Brain microvascular endothelial cell (primary cell): ENCODE measurements around the gene MEIKIN.

Experiments
- DNase-seq: peaks from one replicate; pipeline ENCODE4 v3.0.0-alpha.2; 2020
- H3K27ac ChIP-seq: fragments of 250-450 bp; sonication (Bioruptor Pico); 2 replicates; pipeline ENCODE4 v1.5.1; 2020; ENCODE audit warnings: mild to moderate bottlenecking, moderate library complexity
- H3K27me3 ChIP-seq: fragments of 250-450 bp; sonication (Bioruptor Pico); replicated peaks from 2 replicates; pipeline ENCODE4 v1.5.1; 2020; ENCODE audit warnings: mild to moderate bottlenecking
- H3K36me3 ChIP-seq: fragments of 250-450 bp; sonication (Bioruptor Pico); replicated peaks from 2 replicates; pipeline ENCODE4 v1.5.1; 2020; ENCODE audit warnings: mild to moderate bottlenecking
- H3K4me3 ChIP-seq: 2 replicates; pipeline ENCODE4 v1.5.1; 2011; ENCODE audit warnings: low read depth, mild to moderate bottlenecking, control low read depth, low read length, moderate library complexity
- CTCF ChIP-seq: IDR thresholded peaks from 2 replicates; pipeline ENCODE4 v1.5.1; 2011; ENCODE audit warnings: low read depth, mild to moderate bottlenecking, moderate library complexity, low read length, control low read depth, inconsistent platforms; ENCODE audit errors: missing control alignments
- in situ Hi-C: cut with HindIII; loops from 2 replicates; pipeline ENCODE4 v1.10.0; 2017; ENCODE audit warnings: low sequenced_read_pairs, low pct_ligation_motif_present

MEIKIN gene

GRCh38 chr5:131976414-131977211 is 31.1 kb upstream of the MEIKIN start:
- H3K27ac ChIP-seq, result no peak overlapping the region
- no peak for DNase-seq
- H3K4me3 ChIP-seq, result no peak overlapping the region
- H3K27me3 ChIP-seq, result no peaks in the 10 kb centered on the region
- H3K36me3 ChIP-seq, result no peaks in the 10 kb centered on the region
- in situ Hi-C loops, result no loop called here
- no peak for TF ChIP-seq CTCF

- Histone ChIP-seq H3K4me3 (no peak overlapping the region), H3K36me3 (no peaks in the 10 kb centered on the region), H3K27ac (no peak overlapping the region), H3K27me3 (no peaks in the 10 kb centered on the region)
- in situ Hi-C loops, result no loop called here
- no peak for TF ChIP-seq CTCF
- DNase-seq, result no peak
These were observed 29.7 kb upstream of the MEIKIN start for GRCh38 chr5:131974956-131975726.

GRCh38 chr5:131974622-131974955 is 29.1 kb upstream of the MEIKIN start:
- Histone ChIP-seq H3K27ac (no peak overlapping the region), H3K36me3 (no peaks in the 10 kb centered on the region), H3K4me3 (no peak overlapping the region), H3K27me3 (no peaks in the 10 kb centered on the region)
- in situ Hi-C loops, result no loop called here
- TF ChIP-seq CTCF, result no peak
- DNase-seq, result no peak

- Histone ChIP-seq H3K27ac (no peak overlapping the region), H3K36me3 (no peaks in the 10 kb centered on the region), H3K27me3 (no peaks in the 10 kb centered on the region), H3K4me3 (no peak overlapping the region)
- in situ Hi-C loops, result no loop called here
- DNase-seq, result no peak
- no peak for TF ChIP-seq CTCF
These were observed 28.6 kb upstream of the MEIKIN start for GRCh38 chr5:131974016-131974415.

- Histone ChIP-seq H3K27me3 (no peaks in the 10 kb centered on the region), H3K4me3 (no peak overlapping the region), H3K27ac (no peak overlapping the region), H3K36me3 (no peaks in the 10 kb centered on the region)
- in situ Hi-C loops, result no loop called here
- no peak for DNase-seq
- TF ChIP-seq CTCF, result no peak
These were observed 27.7 kb upstream of the MEIKIN start for GRCh38 chr5:131973089-131973712.
